GM18867 (cell line): ENCODE measurements around the gene HSF4.

Experiments used
- ATAC-seq: cut with Tn5 transposase; IDR thresholded peaks from one replicate; pipeline ENCODE4 v1.9.1; 2021; ENCODE audit warnings: mild to moderate bottlenecking, moderate library complexity; ENCODE audit not compliant: unreplicated experiment

HSF4 gene

DNA sequence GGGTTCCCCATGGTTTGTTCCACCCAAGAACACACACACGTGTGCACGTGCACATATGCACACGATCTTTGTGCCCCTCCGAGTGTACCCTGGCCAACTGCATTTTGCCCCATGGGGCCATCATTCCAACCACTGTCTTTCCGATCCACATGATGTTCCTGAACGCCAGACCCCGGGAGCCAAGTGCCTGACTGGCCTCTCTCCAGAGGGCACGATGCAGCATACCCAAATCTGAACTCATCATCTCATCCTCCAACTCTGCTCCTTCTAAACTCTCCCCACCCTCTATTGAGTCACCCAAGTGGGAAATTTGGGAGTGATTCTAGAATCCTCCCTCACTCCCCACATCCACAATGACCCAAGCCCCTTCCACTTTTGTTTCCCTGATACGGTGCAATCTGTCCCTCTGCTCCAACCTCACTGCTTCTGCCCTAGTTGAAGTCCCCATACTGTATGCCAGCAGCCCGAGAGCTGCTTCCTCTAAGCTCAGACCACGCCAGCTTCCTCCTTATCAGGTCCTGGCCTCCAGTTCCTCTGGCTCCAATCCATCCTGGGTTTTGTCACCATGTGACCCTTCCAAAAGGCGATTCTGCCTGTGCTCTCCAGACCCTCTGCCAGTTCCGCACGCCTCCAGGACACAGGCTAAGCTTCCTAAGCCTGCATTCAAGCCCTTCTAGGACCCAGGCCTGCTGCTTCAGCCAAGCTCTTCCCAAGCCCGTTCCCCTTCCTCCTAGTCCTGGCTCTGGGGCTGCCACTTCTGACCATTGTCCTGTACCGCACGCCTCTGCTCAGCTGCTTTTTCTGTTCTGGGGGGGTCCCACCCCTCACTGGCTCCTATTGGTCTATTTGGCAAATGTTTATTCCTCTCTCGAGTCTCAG lies 52.3 kb downstream of the HSF4 start:
- no peak for ATAC-seq
